ENCODE data around the gene CCDC171. TPM values are rescaled to one million over a fixed set of nuclear protein-coding genes. Genes with fewer than 3 reads are reported as not detected.
A peak's percentile ranks its signal among the peaks of the same experiment; 100 is the strongest.

Gene CCDC171
- total and polyA plus RNA-seq, 2 experiments from 2014 or later = 4.4 to 5.1 TPM

GRCh38 chr9:15942831-15943424 lies 390.1 kb downstream of the CCDC171 start:
- no peaks in the 10 kb centered on the region for H3K9me2 ChIP-seq (ENCODE audit: insufficient read depth)
- Mint-ChIP-seq H3K4me1 (peaks cover 15% of the 10 kb centered on the region), H3K27ac (no peak overlapping the region), H3K27me3 (ENCODE audit: insufficient read depth, low read depth, poor library complexity) (no peaks in the 10 kb centered on the region), H3K36me3 (ENCODE audit: low read depth) (no peaks in the 10 kb centered on the region), H3K9me3 (no peaks in the 10 kb centered on the region), H3K4me3 (no peak overlapping the region)
- no peak overlapping the region for H3K27ac ChIP-seq (ENCODE audit: low read depth)
- H3K4me2 ChIP-seq = no peak overlapping the region
- peaks cover 14% of the 10 kb centered on the region for H3K4me1 ChIP-seq (ENCODE audit: insufficient read depth)
- H3K36me3 ChIP-seq (ENCODE audit: insufficient read depth) = no peaks in the 10 kb centered on the region
- ATAC-seq = peak; percentile 73
- no peak overlapping the region for H3K4me3 ChIP-seq
- no peak overlapping the region for H2AFZ ChIP-seq
- TF ChIP-seq ZNF331 (CRISPR knock-in tag; IDR thresholded peaks at IDR 0.05; ENCODE audit: low read depth) = no peak
- DNase-seq (ENCODE audit: low spot score) = peak; percentile 27
- H3F3A ChIP-seq (replicated peaks; ENCODE audit: low read depth) = no peaks in the 10 kb centered on the region
- H3K27me3 ChIP-seq (ENCODE audit: insufficient read depth) = no peaks in the 10 kb centered on the region
- 0 out of 2 replicates have a peak, but pooled peaks cover 2% of the 10 kb centered on the region for H4K20me1 ChIP-seq (replicated peaks; ENCODE audit: insufficient read depth)
- no peaks in the 10 kb centered on the region for H3K79me2 ChIP-seq (replicated peaks; ENCODE audit: insufficient read depth)

GRCh38 chr9:15944341-15944740 lies 391.5 kb downstream of the CCDC171 start:
- Histone ChIP-seq H3F3A (replicated peaks; ENCODE audit: low read depth) (no peaks in the 10 kb centered on the region), H4K20me1 (replicated peaks; ENCODE audit: insufficient read depth) (0 out of 2 replicates have a peak, but pooled peaks cover 2% of the 10 kb centered on the region), H2AFZ (no peak overlapping the region), H3K9me2 (ENCODE audit: insufficient read depth) (no peaks in the 10 kb centered on the region), H3K4me3 (no peak overlapping the region), H3K27me3 (ENCODE audit: insufficient read depth) (no peaks in the 10 kb centered on the region), H3K4me2 (no peak overlapping the region), H3K79me2 (replicated peaks; ENCODE audit: insufficient read depth) (no peaks in the 10 kb centered on the region), H3K4me1 (ENCODE audit: insufficient read depth) (peaks cover 14% of the 10 kb centered on the region), H3K36me3 (ENCODE audit: insufficient read depth) (no peaks in the 10 kb centered on the region), H3K27ac (ENCODE audit: low read depth) (no peak overlapping the region)
- DNase-seq (ENCODE audit: low spot score) = no peak
- Mint-ChIP-seq H3K9me3 (no peaks in the 10 kb centered on the region; the same call in 2 of the 3 replicates), H3K4me1 (peaks cover 15% of the 10 kb centered on the region), H3K4me3 (no peak overlapping the region), H3K27me3 (ENCODE audit: insufficient read depth, low read depth, poor library complexity) (no peaks in the 10 kb centered on the region), H3K27ac (no peak overlapping the region), H3K36me3 (ENCODE audit: low read depth) (no peaks in the 10 kb centered on the region; the same call in 2 of the 3 replicates)
- ATAC-seq = no peak
- no peak for TF ChIP-seq JUNB (IDR thresholded peaks at IDR 0.05; ENCODE audit: unreplicated experiment)
- TF ChIP-seq ZNF462 (CRISPR knock-in tag; IDR thresholded peaks at IDR 0.05) = no peak
- no peak for TF ChIP-seq EZH2 (IDR thresholded peaks at IDR 0.05; ENCODE audit: low read depth, unreplicated experiment)
- no peak for TF ChIP-seq CREB1 (CRISPR knock-in tag; IDR thresholded peaks at IDR 0.05; ENCODE audit: low read depth)
- no peak for TF ChIP-seq ZNF331 (CRISPR knock-in tag; IDR thresholded peaks at IDR 0.05; ENCODE audit: low read depth)
- TF ChIP-seq NANOG (IDR thresholded peaks at IDR 0.05; ENCODE audit: borderline replicate concordance) = no peak
- no peak for TF ChIP-seq ZNF114 (CRISPR knock-in tag; IDR thresholded peaks at IDR 0.05)
- no peak for TF ChIP-seq EZH2phosphoT487 (IDR thresholded peaks at IDR 0.05; ENCODE audit: unreplicated experiment)
- no peak for TF ChIP-seq CTCF (conservative IDR thresholded peaks at IDR 0.05; ENCODE audit: low read depth in 2 of 2)
- no peak for TF ChIP-seq ETS1 (IDR thresholded peaks at IDR 0.05)
- TF ChIP-seq POLR2AphosphoS5 (IDR thresholded peaks at IDR 0.05; ENCODE audit: low read depth) = no peak
- TF ChIP-seq STAT1 (IDR thresholded peaks at IDR 0.05; ENCODE audit: unreplicated experiment) = no peak

All from GM23338 (cell line).